GM12864 (cell line): ENCODE measurements around the gene MKLN1.

Source experiments
- DNase-seq: peaks from one replicate; pipeline ENCODE4 v3.0.0-alpha.2; 2011; ENCODE audit warnings: low read depth
- H3K4me3 ChIP-seq: 2 replicates; pipeline ENCODE4 v1.5.1; 2011; ENCODE audit warnings: mild to moderate bottlenecking, low read depth, low read length, control low read depth
- TF ChIP-seq, protein P1 (sequence below): IDR thresholded peaks from 2 replicates; pipeline ENCODE4 v1.5.1; 2011; ENCODE audit warnings: low read depth, mild to moderate bottlenecking, moderate library complexity, low read length, control low read depth, inconsistent platforms; ENCODE audit errors: missing control alignments

MKLN1 gene

GRCh38 chr7:131390275-131390674, 62.6 kb downstream of the MKLN1 start:
- TF ChIP-seq, protein P1, sequence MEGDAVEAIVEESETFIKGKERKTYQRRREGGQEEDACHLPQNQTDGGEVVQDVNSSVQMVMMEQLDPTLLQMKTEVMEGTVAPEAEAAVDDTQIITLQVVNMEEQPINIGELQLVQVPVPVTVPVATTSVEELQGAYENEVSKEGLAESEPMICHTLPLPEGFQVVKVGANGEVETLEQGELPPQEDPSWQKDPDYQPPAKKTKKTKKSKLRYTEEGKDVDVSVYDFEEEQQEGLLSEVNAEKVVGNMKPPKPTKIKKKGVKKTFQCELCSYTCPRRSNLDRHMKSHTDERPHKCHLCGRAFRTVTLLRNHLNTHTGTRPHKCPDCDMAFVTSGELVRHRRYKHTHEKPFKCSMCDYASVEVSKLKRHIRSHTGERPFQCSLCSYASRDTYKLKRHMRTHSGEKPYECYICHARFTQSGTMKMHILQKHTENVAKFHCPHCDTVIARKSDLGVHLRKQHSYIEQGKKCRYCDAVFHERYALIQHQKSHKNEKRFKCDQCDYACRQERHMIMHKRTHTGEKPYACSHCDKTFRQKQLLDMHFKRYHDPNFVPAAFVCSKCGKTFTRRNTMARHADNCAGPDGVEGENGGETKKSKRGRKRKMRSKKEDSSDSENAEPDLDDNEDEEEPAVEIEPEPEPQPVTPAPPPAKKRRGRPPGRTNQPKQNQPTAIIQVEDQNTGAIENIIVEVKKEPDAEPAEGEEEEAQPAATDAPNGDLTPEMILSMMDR: no peak
- no peak overlapping the region for H3K4me3 ChIP-seq
- no peak for DNase-seq

- TF ChIP-seq, protein P1: no peak
- DNase-seq: no peak
- H3K4me3 ChIP-seq: no peak overlapping the region
Measured at GRCh38 chr7:131391145-131391544, 63.5 kb downstream of the MKLN1 start.

GRCh38 chr7:131400681-131401176, 73.1 kb downstream of the MKLN1 start:
- no peak for DNase-seq
- TF ChIP-seq, protein P1: no peak
- H3K4me3 ChIP-seq: no peak overlapping the region

GRCh38 chr7:131401194-131401593, 73.5 kb downstream of the MKLN1 start:
- no peak for DNase-seq
- TF ChIP-seq, protein P1: no peak
- no peak overlapping the region for H3K4me3 ChIP-seq

DNA sequence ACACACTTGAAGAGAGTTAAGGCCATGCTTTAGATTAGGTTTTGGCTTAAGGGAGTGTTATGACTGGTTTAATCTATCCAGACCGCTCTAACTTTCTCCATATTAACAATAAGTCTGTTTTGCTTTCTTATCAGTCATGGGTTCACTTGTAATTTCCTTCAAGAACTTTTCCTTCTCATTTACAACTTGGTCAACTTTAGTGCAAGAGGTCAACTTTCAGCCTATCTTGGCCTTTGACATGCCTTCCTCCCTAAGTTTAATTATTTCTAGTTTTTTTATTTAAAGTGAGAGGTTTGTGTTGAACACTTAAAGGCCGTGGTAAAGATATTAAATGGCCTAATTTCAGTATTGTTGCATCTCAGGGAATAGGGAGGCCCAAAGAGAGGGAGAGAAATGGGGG, 75.6 kb downstream of the MKLN1 start:
- DNase-seq: no peak
- TF ChIP-seq, protein P1: no peak
- no peak overlapping the region for H3K4me3 ChIP-seq

DNA sequence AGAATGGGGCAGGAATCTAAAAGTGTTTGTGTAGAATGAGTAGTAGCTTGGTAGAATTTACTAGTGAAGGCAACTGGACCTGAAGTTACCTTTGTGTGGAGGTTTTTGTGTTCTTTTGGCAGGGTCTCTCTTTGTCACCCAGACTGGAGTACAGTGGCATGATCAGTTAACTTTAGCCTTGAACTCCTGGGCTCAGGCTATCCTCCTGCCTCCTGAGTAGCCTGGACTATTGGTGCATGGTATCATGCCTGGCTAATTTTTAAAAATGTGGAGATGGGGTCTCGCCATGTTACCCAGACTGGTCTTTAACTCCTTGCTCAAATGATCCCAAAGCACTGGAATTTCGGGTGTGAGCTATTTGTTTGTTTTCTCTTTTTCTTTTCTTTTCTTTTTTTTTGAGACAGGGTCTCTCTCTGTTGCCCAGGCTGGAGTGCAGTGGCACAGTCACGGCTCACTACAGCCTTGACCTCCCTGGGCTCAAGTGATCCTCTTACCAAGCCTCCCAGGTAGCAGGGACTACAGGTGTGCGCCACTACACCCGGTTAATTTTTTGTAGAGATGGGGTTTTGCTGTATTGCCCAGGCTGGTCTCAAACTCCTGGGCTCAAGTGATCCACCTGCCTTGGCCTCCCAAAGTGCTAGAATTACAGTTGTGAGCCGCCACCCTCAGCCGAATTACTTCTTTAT, 76.7 kb downstream of the MKLN1 start:
- DNase-seq: no peak
- no peak overlapping the region for H3K4me3 ChIP-seq
- TF ChIP-seq, protein P1: no peak
